DMS 273 treated with DMSO at 0.1 percent for 48 hours (cell line): ENCODE data around the gene MINK1.

Experiments
- DNase-seq: peaks from one replicate; lab custom pipeline; 2025; lab: John Stamatoyannopoulos, UW

The MINK1 gene

DNA sequence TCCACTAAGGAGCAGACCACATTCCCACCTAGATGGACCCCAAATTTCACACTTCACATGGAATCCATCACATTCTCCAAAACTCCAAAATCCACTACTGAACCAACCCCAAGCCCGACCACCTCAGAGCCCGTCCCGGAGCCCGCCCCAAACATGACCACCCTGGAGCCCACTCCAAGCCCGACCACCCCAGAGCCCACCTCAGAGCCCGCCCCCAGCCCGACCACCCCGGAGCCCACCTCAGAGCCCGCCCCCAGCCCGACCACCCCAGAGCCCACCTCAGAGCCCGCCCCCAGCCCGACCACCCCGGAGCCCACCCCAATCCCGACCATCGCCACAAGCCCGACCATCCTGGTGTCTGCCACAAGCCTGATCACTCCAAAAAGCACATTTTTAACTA, 100.5 kb downstream of the MINK1 start:
- no peak for DNase-seq

- no peak for DNase-seq
These were observed 101.2 kb downstream of the MINK1 start for GRCh38 chr17:4934173-4934979.

DNA sequence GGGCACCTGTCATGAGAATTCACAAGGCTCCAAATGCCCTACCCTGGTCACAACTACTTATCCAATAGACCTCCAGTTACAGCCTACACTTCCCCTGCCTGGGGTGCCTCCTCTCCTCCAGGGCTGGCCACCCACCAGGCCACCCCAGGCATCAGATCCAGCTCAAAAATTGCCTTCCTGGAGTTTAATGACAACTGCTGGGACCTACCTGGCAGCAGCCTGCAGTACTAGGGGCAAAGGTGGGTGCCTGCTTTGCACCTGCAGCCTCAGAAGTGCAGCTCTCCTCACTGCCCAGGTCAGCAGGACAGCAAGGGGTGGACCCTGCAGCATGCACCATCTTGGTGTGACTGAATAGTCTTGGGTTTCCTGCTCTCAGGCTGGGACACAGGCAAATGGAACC, 102.5 kb downstream of the MINK1 start:
- DNase-seq: no peak

DNA sequence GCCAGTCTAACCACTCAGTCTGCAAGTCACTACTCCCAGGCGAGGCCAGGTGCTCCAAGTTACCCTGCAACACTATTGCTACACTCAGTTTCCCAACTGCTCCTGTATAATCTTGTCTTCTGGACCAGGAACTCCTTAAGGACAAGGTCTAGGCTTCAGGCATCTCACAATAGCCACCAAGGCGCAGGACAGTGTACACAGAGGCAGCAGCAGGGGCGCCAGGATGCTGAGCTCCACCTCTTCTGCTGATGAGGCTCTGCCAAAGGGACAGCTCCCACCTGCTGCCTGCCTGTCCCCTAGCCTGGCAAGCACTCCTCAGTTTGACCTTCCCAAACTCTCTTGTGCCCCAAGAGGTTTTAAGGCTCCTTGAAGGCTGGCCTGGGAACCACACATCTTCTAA, 103.3 kb downstream of the MINK1 start:
- no peak for DNase-seq

- DNase-seq: no peak
These were observed 104.4 kb downstream of the MINK1 start for GRCh38 chr17:4937553-4937952.

DNA sequence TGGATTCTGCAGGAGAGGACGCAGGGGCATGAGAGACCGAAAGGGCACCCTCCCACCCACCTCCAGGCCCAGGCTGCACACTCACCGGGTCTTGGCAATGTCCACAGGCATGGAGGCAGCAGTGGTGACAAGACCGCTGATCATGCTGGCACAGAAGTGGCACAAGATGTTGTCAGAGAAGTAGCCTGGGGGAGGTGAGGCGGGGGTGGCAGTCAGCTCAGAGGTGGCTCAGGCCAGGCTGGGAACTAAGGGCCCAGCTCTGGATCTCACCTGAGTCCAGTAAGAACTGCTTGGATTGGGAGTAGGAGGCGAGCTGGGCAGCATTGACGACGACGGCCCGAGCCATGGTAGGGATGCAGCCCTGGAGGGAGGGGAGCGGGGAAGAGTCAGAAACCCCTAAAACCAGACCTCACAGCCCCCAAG, 104.9 kb downstream of the MINK1 start:
- DNase-seq: no peak

DNA sequence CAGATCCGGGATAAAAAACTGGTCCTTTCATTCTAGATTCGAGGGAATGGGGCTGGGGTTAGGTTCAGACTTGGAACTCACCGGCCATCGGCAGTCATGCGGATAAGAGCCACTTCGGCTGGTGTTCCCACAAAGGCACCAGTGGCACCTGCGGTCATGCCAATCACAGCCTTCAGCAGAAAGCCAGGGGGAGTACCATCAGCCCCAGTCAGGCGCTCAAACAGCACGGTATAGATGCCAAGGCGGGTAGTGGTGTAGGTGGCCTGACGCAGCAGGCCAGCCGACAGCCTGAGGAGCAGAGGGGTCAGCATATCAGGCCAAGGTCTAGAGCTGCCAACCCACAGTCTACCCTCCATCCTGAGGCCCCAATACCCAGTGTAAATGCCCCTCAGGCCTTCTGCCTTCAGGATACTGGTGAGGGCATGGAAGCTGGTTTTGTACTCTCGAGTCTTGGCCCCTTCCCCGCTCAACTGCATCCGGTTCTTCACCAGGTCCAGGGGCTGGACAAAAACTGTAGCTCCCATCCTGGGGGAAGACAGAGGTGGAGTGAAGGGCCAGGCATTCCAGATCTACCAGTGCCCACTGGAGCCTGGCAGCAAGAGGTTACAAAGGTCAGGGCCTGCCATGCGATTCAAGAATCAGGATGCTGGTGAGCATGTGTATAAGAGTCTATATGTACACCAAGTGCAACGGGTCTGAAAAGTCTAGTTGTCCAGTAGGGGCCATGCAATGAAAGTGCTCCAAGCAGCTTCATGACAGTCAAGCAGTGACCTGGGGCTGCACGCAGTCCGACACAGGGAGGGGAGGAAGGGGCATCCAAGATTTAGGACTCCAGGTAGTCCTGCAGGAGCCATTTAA, 105.8 kb downstream of the MINK1 start:
- no peak for DNase-seq

DNA sequence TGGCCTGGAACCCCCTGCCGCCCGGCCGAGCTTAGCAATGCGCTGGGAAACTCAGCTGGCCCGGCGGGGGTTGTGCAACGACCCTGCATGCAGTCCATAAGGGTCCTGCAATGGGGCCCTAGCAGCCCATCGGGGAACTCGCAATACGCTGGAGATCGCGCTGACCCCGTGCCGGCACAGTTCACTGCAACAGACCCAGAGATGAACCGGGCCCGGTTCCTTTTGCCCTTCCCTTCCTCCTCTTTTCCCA, 106.3 kb downstream of the MINK1 start:
- DNase-seq: no peak

GRCh38 chr17:4939796-4940554, 106.8 kb downstream of the MINK1 start, which contains the start of the genes RNF167 and SLC25A11:
TSS of gene RNF167 (plus strand) at chr17:4940268. CDS start at chr17:4940910, 642 bp downstream.
TSS of gene SLC25A11 (minus strand) at chr17:4940046. CDS start at chr17:4939910, 136 bp downstream.
- DNase-seq: peak; percentile 99

DNA sequence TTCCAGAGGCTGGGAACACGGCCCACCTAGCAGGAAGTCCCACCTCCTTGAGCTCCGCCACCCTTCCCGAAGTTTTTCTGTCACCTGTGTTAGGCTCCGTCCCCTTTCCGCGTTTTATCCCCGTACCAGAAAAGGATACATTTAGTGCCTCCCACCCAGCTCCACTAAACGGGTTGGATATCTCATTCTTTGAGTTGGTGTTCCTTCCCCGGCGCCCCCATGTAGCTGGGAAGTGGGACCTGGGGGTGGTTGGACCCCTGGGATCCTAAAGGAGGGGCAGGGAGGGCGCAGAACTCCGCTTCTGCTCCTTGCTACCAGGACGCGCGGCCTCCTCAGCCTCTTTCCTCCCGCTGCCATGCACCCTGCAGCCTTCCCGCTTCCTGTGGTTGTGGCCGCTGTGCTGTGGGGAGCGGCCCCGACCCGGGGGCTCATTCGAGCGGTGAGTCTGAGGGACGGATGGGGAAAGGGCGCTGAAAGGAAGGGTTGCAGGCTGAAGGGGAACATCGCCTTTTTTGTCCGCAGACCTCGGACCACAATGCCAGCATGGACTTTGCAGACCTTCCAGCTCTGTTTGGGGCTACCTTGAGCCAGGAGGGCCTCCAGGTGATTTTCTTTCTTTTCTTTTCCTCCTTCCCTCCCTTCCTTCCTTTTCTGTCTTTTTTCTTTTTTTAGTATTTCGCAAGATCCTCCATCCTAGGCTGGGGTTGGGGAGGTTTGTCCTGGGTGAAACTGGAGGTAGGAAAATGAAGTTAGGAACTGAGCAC, 107.6 kb downstream of the MINK1 start:
- no peak for DNase-seq

DNA sequence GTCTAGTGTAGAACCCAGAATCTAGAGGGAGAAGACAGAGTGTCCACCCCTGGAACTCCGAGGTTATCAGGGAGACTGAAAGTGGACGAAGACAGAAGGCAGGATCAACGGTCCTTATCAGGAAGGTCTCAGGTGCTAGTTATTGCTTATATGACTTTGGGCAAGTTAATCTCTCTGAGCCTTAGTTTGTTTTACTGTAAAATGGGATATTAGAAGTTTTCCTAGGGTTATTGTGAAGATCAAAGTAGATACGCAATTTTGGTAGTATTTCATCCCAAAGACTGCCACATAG, 108.1 kb downstream of the MINK1 start:
- DNase-seq: no peak

GRCh38 chr17:4942760-4943508, 109.8 kb downstream of the MINK1 start:
- no peak for DNase-seq

DNA sequence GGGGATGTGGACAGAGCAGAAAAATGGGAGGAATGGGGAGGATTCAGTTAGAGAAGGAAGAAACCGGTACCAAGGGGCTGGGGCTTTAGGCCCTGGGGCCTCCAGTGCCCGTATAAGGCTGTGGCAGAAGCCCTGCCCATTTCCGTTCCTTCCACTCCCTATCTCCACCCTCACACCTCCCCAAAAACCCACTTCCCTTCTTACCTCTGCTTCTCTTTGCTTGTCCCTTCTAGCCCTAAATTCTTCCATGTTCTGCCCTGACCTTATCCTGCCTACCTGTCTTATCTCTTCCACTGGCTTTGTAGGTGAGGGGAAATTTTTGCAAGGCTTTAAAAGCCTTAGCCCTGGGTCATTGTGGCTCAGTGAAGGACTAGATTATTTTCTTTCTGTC, 111.0 kb downstream of the MINK1 start:
- no peak for DNase-seq

DNA sequence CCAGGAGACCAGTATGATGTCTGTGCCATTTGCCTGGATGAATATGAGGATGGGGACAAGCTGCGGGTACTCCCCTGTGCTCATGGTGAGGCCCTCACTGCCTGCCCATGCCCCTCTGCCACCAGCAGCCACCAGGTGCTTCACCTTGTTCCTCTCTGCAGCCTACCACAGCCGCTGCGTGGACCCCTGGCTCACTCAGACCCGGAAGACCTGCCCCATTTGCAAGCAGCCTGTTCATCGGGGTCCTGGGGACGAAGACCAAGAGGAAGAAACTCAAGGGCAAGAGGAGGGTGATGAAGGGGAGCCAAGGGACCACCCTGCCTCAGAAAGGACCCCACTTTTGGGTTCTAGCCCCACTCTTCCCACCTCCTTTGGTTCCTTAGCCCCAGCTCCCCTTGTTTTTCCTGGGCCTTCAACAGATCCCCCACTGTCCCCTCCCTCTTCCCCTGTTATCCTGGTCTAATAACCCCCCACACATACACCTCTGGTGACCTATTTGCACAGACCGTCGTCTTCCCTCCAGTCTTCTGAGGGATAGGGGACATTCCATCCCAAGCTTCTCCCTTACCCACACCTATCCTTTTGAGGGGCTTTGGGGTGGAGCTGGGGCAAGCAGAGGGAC, 111.5 kb downstream of the MINK1 start:
- DNase-seq: no peak

DNA sequence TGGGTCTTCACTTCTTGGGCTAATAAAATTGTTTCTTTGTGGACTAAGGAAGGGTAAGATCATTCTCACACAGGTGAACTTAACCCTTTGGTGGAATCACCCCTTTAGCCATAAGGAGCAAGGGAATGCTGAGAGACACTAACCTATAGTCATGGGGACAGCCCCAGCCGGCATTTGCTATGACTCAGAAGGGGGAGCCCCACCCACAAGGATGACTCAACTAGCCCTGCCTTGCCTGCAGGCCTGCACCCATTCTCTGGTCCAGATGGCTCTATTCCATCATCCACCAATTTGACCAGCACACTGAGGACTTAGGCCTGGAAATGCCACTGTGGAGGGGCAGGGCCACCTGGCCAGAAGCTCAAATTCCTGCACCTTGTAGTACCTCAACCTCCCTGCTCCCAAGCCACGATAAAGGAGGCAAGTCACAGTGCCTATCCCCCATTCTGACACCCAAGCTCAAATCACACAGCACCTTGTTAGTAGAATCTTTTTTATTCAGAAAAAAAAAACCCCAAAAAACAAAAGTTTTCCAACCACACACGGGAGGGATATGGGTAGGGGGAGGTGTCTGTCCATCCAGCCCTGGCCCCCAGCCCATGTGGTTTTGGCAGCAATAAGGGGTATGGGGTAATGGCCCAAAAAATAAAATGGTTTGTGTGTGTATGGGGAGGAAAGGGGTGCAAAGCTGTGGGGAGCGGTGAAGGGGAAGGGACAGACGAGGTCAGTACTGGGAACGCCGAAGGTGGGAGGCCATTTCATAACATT, 112.2 kb downstream of the MINK1 start:
- peak; percentile 21 for DNase-seq

- DNase-seq: no peak
These were observed 112.8 kb downstream of the MINK1 start for GRCh38 chr17:4945944-4946280.

DNA sequence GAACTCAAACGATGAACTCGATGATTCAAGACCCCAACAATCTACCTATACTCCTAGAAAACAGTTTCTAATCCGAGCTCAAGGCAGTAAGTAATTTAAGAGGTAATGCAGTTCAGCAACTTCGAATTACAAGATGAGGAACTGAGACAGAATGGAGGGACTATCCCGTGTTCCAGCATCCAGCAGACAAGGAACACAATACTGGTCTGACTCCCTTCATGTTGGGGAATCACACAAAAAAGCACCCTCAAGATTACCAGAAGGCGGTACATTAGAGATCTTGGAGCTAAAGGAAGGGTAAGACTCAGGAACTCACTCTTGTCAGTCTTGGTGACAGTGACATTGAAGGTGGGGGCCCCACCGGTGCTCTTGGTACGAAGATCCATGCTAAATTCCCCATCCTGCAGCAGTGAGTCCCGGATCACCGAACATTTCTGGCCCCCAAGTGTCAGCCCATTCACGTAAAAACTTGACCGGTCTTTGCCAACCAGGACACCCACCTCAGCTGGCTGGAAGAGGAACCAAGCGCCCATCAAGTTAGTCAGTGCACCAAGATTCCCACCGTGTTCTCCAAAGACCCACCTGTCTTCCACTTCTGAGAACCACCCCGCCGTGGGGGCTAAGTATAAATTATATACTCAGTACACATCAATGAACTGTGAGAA, 113.3 kb downstream of the MINK1 start:
- DNase-seq: no peak

GRCh38 chr17:4947010-4947410, 113.9 kb downstream of the MINK1 start:
- DNase-seq: no peak
